ENCODE data around the gene TREH. TPM values are rescaled to one million over a fixed set of nuclear protein-coding genes. Genes with fewer than 3 reads are reported as not detected.
A peak's percentile ranks its signal among the peaks of the same experiment; 100 is the strongest.
"Not testable (repeated sequence)": the region's sequence is repeated elsewhere in the genome, so short reads cannot be mapped to it uniquely, and the experiment has no call there.

TREH gene
- total RNA-seq, 1 experiment from 2014 or later, result not detected

GRCh38 chr11:118718562-118718961, 39.1 kb upstream of the TREH start:
- H3K4me3 Mint-ChIP-seq, result peak overlapping the region; percentile 35 to 72; a peak in 4 of 5 replicates
- WGBS (ENCODE audit: extremely low coverage, insufficient read length, low lambda C conversion rate), result no CpG with 5 or more reads among the region's 7 CpGs
- H3K9me3 Mint-ChIP-seq, result not testable (repeated sequence)

DNA sequence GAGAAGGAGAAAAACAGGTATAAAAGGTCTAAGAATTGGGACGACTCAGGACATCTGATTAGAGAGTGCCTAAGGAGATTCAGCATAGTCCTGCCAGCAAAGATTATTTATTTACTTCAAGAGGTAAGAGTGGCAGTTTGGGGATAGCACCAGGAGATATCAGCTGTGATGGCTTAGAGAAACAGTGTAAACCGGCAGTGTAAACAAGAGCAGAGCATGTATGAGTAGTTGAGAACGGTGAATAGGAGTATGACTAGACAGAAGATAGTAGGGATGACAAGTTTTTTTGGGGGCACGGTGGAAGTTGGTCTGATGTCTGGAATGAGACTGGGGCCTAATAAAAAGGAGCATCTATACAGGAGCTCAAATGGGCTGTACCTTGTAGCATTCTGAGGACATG, 38.3 kb upstream of the TREH start:
- H3K4me2 ChIP-seq (ENCODE audit: insufficient read depth, insufficient read length, low read length); H3K27ac ChIP-seq (ENCODE audit: insufficient read length, low read depth, low read length); H3K9me3 Mint-ChIP-seq; H4K5ac ChIP-seq (ENCODE audit: insufficient read length, low read depth, low read length); H3K14ac ChIP-seq (ENCODE audit: insufficient read depth, low read length); H3K9me3 ChIP-seq (ENCODE audit: control insufficient read depth, low read depth, low read length); H4K91ac ChIP-seq (ENCODE audit: insufficient read length, low read depth, low read length); H3K79me1 ChIP-seq (ENCODE audit: insufficient read depth, low read depth, low read length, poor library complexity, severe bottlenecking); H4K8ac ChIP-seq (replicated peaks; ENCODE audit: insufficient read length, low read depth, low read length); H3K27me3 ChIP-seq (ENCODE audit: insufficient read depth, low read length); H3K18ac ChIP-seq (ENCODE audit: insufficient read length, low read depth, low read length); H2BK120ac ChIP-seq (ENCODE audit: low read depth, low read length, poor library complexity, severe bottlenecking); H4K20me1 ChIP-seq (ENCODE audit: control insufficient read depth, insufficient read depth, insufficient read length); DNase-seq; H3K4ac ChIP-seq (ENCODE audit: low read depth, low read length); H3K23ac ChIP-seq (ENCODE audit: insufficient read length, low read depth, low read length); H3K4me1 ChIP-seq (ENCODE audit: insufficient read depth, low read length); H3K56ac ChIP-seq (ENCODE audit: insufficient read length, low read depth, low read length); H2AK5ac ChIP-seq (ENCODE audit: insufficient read length, low read length); H2BK5ac ChIP-seq (ENCODE audit: insufficient read length, low read length); H3T11ph ChIP-seq (ENCODE audit: low read length); H2BK20ac ChIP-seq (ENCODE audit: low read depth, low read length, poor library complexity, severe bottlenecking); H3K79me2 ChIP-seq (ENCODE audit: insufficient read depth, low read length); H3K23me2 ChIP-seq (ENCODE audit: insufficient read length, low read depth, low read length, poor library complexity, severe bottlenecking); H2BK15ac ChIP-seq (ENCODE audit: low read depth, low read length); H2AFZ ChIP-seq (ENCODE audit: low read length); H2BK12ac ChIP-seq (ENCODE audit: insufficient read length, low read depth, low read length); H3K27me3 Mint-ChIP-seq (ENCODE audit: low read depth); H3K9ac ChIP-seq (ENCODE audit: extremely low read depth, insufficient read length, low read length): not testable (repeated sequence)
- peak overlapping the region in 1 of 2 experiments; percentile 72; a peak in 3 of 5 replicates for H3K4me3 Mint-ChIP-seq
- peaks cover 65 to 72% of the 10 kb centered on the region in 2 experiments for H3K4me1 Mint-ChIP-seq
- H3K27ac Mint-ChIP-seq, result peak overlapping the region; percentile 95 to 100 (median 99)
- no CpG with 5 or more reads among the region's 4 CpGs for WGBS (ENCODE audit: extremely low coverage, insufficient read length, low lambda C conversion rate)
- peaks cover 4 to 46% (median 23%) of the 10 kb centered on the region in 3 experiments; a peak in 6 of 7 replicates for H3K36me3 Mint-ChIP-seq (ENCODE audit: insufficient read depth in 1 of 3, low read depth in 3 of 3)

More at GRCh38 chr11:118718562-118718961, 39.1 kb upstream of the TREH start:
- not testable (repeated sequence) for H3K23me2 ChIP-seq (ENCODE audit: insufficient read length, low read depth, low read length, poor library complexity, severe bottlenecking); H4K5ac ChIP-seq (ENCODE audit: insufficient read length, low read depth, low read length); H4K20me1 ChIP-seq (ENCODE audit: control insufficient read depth, insufficient read depth, insufficient read length); H2BK5ac ChIP-seq (ENCODE audit: insufficient read length, low read length); H3K14ac ChIP-seq (ENCODE audit: insufficient read depth, low read length); H3K9ac ChIP-seq (ENCODE audit: extremely low read depth, insufficient read length, low read length); H2AK5ac ChIP-seq (ENCODE audit: insufficient read length, low read length); H3K79me2 ChIP-seq (ENCODE audit: insufficient read depth, low read length); H3K4ac ChIP-seq (ENCODE audit: low read depth, low read length); H3K18ac ChIP-seq (ENCODE audit: insufficient read length, low read depth, low read length); H2BK120ac ChIP-seq (ENCODE audit: low read depth, low read length, poor library complexity, severe bottlenecking); H3K23ac ChIP-seq (ENCODE audit: insufficient read length, low read depth, low read length); H4K8ac ChIP-seq (replicated peaks; ENCODE audit: insufficient read length, low read depth, low read length); H3T11ph ChIP-seq (ENCODE audit: low read length); H2BK12ac ChIP-seq (ENCODE audit: insufficient read length, low read depth, low read length); H4K91ac ChIP-seq (ENCODE audit: insufficient read length, low read depth, low read length); H3K27me3 Mint-ChIP-seq (ENCODE audit: low read depth); H3K27ac ChIP-seq (ENCODE audit: insufficient read length, low read depth, low read length); DNase-seq; H2BK20ac ChIP-seq (ENCODE audit: low read depth, low read length, poor library complexity, severe bottlenecking); H3K4me1 ChIP-seq (ENCODE audit: insufficient read depth, low read length); H2BK15ac ChIP-seq (ENCODE audit: low read depth, low read length); H3K9me3 ChIP-seq (ENCODE audit: control insufficient read depth, low read depth, low read length); H3K56ac ChIP-seq (ENCODE audit: insufficient read length, low read depth, low read length); H2AFZ ChIP-seq (ENCODE audit: low read length); H3K79me1 ChIP-seq (ENCODE audit: insufficient read depth, low read depth, low read length, poor library complexity, severe bottlenecking); H3K27me3 ChIP-seq (ENCODE audit: insufficient read depth, low read length)
- Mint-ChIP-seq H3K36me3 (ENCODE audit: insufficient read depth in 1 of 3, low read depth in 3 of 3) (peaks cover 2 to 54% (median 26%) of the 10 kb centered on the region in 3 experiments; a peak in 6 of 7 replicates), H3K27ac (peak overlapping the region; percentile 95 to 100 (median 99)), H3K4me1 (peaks cover 73 to 76% of the 10 kb centered on the region in 2 experiments)
- peak overlapping the region; percentile 25 for H3K4me2 ChIP-seq (ENCODE audit: insufficient read depth, insufficient read length, low read length)

Measured in H9 (cell line).